ENCODE data around the gene PTX4.

Gene PTX4

DNA sequence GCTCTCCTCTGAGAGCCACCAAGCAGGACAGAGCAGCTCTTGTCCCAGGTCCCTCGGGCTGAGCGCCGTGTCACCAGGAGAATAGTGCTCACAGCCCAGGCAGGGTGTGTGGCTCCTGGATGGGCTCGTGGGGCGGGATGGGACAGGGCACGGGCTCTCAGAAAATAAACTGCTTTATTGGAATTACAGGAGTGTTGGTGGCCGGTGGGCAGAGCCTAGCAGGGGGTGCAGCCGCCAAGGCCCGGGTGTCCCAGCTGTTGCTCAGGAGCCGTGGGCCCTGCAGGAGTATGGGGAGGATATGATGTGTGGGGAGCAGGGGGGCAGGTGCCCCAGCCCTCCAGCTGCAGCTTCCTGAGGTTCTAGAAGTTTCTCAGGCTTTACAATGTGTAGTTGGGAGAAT is 21.5 kb upstream of the PTX4 start:
- Histone ChIP-seq H3K4me1 (ENCODE audit: insufficient read depth, low read length, poor library complexity, severe bottlenecking) (no peaks in the 10 kb centered on the region), H3F3A (ENCODE audit: low read depth) (no peaks in the 10 kb centered on the region), H3K9me2 (replicated peaks; ENCODE audit: low read depth, low read length) (no peaks in the 10 kb centered on the region), H3K4me2 (ENCODE audit: low read depth, low read length, poor library complexity, severe bottlenecking) (no peak overlapping the region), H3K79me2 (ENCODE audit: insufficient read depth, low read length) (no peaks in the 10 kb centered on the region), H3K9ac (ENCODE audit: low read depth, low read length, poor library complexity, severe bottlenecking) (no peak overlapping the region), H4K20me1 (ENCODE audit: insufficient read depth, low read length, poor library complexity, severe bottlenecking) (no peaks in the 10 kb centered on the region), H2AFZ (ENCODE audit: low read length) (no peak overlapping the region), H3K36me3 (ENCODE audit: insufficient read depth, low read length) (no peaks in the 10 kb centered on the region), H3K27me3 (ENCODE audit: insufficient read depth, low read length, poor library complexity, severe bottlenecking) (no peaks in the 10 kb centered on the region), H3K4me3 (ENCODE audit: low read length, poor library complexity, severe bottlenecking) (no peak overlapping the region), H3K9me3 (ENCODE audit: insufficient read depth, low read depth, low read length) (no peaks in the 10 kb centered on the region)
- TF ChIP-seq EZH2phosphoT487 (IDR thresholded peaks at IDR 0.05; ENCODE audit: borderline replicate concordance), result no peak
- TF ChIP-seq, protein P1, sequence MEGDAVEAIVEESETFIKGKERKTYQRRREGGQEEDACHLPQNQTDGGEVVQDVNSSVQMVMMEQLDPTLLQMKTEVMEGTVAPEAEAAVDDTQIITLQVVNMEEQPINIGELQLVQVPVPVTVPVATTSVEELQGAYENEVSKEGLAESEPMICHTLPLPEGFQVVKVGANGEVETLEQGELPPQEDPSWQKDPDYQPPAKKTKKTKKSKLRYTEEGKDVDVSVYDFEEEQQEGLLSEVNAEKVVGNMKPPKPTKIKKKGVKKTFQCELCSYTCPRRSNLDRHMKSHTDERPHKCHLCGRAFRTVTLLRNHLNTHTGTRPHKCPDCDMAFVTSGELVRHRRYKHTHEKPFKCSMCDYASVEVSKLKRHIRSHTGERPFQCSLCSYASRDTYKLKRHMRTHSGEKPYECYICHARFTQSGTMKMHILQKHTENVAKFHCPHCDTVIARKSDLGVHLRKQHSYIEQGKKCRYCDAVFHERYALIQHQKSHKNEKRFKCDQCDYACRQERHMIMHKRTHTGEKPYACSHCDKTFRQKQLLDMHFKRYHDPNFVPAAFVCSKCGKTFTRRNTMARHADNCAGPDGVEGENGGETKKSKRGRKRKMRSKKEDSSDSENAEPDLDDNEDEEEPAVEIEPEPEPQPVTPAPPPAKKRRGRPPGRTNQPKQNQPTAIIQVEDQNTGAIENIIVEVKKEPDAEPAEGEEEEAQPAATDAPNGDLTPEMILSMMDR (conservative IDR thresholded peaks at IDR 0.05; ENCODE audit: low read length), result no peak

DNA sequence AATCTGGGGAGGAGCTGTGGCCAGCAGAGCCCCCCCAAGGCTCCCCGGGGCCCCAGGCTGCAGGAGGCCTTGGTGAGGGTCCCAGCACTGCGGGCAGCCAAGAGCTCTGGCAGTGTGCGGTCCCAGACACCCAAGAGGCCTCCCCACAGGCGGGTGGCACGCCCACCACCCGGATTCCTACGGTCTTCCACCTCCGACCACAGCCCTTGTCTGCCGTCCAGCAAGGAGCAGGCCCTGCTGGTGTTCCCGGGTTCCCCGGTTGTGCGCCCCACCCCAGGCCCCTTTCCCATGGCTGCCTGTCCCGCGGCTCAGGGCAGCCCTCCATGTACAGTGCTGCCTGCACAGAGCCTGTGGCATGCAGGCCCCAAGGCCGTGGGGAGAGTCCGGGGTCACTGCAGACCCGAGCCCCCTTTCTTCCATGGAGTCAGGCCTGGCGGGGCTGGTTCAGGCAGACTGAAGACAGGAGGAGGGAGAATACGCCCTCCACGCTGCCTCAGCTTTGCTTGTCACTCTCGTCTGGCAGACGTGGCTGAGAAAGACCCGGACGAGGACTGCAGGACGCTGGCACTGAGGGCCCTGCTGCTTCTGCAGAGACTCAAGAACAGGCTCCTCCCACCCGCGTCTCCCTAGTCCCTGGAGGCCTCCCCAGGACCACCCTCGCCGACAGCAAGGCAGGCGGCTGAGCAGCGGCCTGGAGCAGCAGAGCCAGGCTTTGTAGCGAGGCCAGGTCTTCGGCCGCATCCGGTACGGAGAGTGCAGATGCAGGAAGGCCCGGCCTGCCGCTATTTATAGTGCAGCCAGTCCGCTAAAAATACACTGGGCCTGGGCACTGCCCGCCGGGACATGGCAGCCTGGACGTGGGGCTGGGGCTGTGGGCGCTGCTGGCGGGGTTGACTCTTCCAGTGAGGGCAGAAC is 20.8 kb upstream of the PTX4 start:
- Histone ChIP-seq H4K20me1 (ENCODE audit: insufficient read depth, low read length, poor library complexity, severe bottlenecking) (no peaks in the 10 kb centered on the region), H3K4me2 (ENCODE audit: low read depth, low read length, poor library complexity, severe bottlenecking) (no peak overlapping the region), H3F3A (ENCODE audit: low read depth) (no peaks in the 10 kb centered on the region), H3K27me3 (ENCODE audit: insufficient read depth, low read length, poor library complexity, severe bottlenecking) (no peaks in the 10 kb centered on the region), H3K9ac (ENCODE audit: low read depth, low read length, poor library complexity, severe bottlenecking) (no peak overlapping the region), H3K4me3 (ENCODE audit: low read length, poor library complexity, severe bottlenecking) (no peak overlapping the region), H3K36me3 (ENCODE audit: insufficient read depth, low read length) (no peaks in the 10 kb centered on the region), H2AFZ (ENCODE audit: low read length) (no peak overlapping the region), H3K9me2 (replicated peaks; ENCODE audit: low read depth, low read length) (no peaks in the 10 kb centered on the region), H3K9me3 (ENCODE audit: insufficient read depth, low read depth, low read length) (no peaks in the 10 kb centered on the region), H3K4me1 (ENCODE audit: insufficient read depth, low read length, poor library complexity, severe bottlenecking) (no peaks in the 10 kb centered on the region), H3K79me2 (ENCODE audit: insufficient read depth, low read length) (no peaks in the 10 kb centered on the region)
- no peak for TF ChIP-seq EZH2phosphoT487 (IDR thresholded peaks at IDR 0.05; ENCODE audit: borderline replicate concordance)
- TF ChIP-seq, protein P1 (conservative IDR thresholded peaks at IDR 0.05; ENCODE audit: low read length), result no peak

DNA sequence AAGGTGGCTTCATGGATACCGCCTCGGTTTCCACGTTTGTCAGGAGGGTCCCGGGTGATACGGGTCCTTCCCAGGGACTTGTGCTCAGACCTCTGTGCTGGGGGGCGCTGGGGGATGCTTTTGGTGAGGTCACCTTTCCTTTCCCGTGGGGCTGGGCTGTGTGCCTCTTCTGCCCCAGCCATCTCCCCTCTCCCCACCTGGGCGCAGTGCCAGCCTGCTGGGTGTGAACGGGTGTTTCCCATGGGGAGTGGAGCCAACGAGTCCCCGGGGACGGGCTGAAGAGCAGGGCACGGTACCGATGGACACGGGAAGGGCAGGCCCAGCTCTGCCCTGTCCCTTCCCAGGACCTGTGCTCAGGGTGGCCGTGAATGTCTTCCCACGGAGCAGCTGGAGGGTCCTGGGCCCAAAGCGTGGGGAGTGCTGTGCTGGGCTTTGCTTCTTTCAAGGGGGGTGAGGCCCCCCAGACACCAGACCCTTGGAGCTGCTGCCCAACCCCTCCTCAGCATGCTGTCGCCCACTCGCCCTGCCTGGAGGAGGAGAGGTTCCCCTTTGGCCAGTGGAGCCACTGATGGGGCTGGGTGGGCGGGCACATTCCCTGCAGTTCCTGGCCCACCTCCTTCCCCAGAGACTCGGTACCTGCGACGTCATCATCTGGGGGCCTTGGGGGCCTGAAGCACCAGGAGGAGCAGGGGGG is 19.9 kb upstream of the PTX4 start:
- Histone ChIP-seq H3K36me3 (ENCODE audit: insufficient read depth, low read length) (no peaks in the 10 kb centered on the region), H3K79me2 (ENCODE audit: insufficient read depth, low read length) (no peaks in the 10 kb centered on the region), H2AFZ (ENCODE audit: low read length) (no peak overlapping the region), H3F3A (ENCODE audit: low read depth) (no peaks in the 10 kb centered on the region), H4K20me1 (ENCODE audit: insufficient read depth, low read length, poor library complexity, severe bottlenecking) (no peaks in the 10 kb centered on the region), H3K27me3 (ENCODE audit: insufficient read depth, low read length, poor library complexity, severe bottlenecking) (no peaks in the 10 kb centered on the region), H3K9me2 (replicated peaks; ENCODE audit: low read depth, low read length) (no peaks in the 10 kb centered on the region), H3K9ac (ENCODE audit: low read depth, low read length, poor library complexity, severe bottlenecking) (no peak overlapping the region), H3K4me2 (ENCODE audit: low read depth, low read length, poor library complexity, severe bottlenecking) (no peak overlapping the region), H3K4me1 (ENCODE audit: insufficient read depth, low read length, poor library complexity, severe bottlenecking) (no peaks in the 10 kb centered on the region), H3K4me3 (ENCODE audit: low read length, poor library complexity, severe bottlenecking) (no peak overlapping the region), H3K9me3 (ENCODE audit: insufficient read depth, low read depth, low read length) (no peaks in the 10 kb centered on the region)
- TF ChIP-seq, protein P1 (conservative IDR thresholded peaks at IDR 0.05; ENCODE audit: low read length), result no peak
- TF ChIP-seq EZH2phosphoT487 (IDR thresholded peaks at IDR 0.05; ENCODE audit: borderline replicate concordance), result no peak
